GM18511 (cell line): ENCODE results near the gene YPEL5.
"Not testable (repeated sequence)": the region's sequence is repeated elsewhere in the genome, so short reads cannot be mapped to it uniquely, and the experiment has no call there.

ENCODE experiments used
- ATAC-seq: cut with Tn5 transposase; IDR thresholded peaks from one replicate; pipeline ENCODE4 v1.9.1; 2021; ENCODE audit warnings: mild to moderate bottlenecking, moderate library complexity; ENCODE audit not compliant: unreplicated experiment

YPEL5 gene

DNA sequence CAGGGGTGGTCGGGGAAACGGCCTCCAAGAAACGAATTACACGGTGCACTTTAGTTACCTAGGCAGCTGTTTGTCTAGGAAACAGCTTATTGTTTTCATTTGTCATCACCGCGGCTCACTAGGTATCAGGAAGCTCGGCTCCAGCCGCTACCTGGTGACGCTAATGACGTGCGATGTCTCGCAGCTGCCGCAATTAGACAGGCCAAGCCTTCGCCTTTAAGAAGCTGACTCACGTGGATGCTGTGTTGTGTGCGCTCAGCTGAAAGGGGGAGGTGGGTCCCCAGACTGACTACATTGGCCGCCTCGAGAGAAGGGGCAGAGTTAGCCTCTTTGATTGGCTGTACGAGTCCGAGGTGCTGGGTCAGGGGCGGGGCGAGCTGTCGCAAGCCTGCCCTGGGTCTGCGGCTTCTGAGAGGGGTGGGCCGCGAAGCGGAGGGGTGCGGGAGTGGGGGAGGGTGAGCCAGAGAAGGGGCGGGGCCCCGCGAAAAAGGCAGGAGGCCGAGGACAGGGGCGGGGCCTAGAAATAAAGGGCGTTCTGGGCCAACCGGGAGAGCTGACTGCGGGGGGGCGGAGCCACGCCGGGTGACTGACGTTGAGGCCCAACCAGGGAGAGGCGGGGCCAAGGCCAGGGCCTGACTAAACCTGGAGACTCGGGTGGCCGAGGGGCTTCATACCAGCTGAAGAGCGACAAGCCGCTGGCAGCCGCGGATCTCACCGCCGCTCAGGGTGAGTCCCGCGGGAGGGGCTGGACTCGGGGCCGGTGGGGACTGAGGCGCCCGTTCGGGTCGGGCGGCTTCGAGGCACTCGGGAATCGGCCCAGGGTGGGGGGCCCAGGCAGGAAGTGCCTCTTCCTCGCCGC, at the start of gene YPEL5:
Gene YPEL5 (plus strand): TSS at position 671 of the 859 bp plus-strand sequence. CDS start 9,645 bp downstream, outside the sequence.
- peak; percentile 94 for ATAC-seq

GRCh38 chr2:30098266-30099005, 48.4 kb upstream of the YPEL5 start:
- ATAC-seq: no peak

DNA sequence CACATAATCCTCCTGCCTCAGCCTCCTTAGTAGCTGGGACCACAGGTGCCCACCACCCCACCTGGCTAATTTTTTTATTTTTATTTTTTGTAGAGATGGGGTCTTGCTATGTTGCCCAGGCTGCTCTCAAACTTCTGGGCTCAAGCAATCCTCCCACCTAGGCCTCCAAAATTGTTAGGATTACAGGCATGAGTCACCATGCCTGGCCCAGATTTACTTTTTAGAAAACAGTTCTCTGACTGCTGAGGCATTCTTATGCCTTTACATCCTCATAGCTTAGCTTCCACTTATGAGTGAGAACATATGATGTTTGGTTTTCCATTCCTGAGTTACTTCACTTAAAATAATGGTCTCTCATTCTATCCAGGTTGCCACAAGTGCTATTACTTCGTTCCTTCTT, 47.4 kb upstream of the YPEL5 start:
- ATAC-seq: not testable (repeated sequence)

DNA sequence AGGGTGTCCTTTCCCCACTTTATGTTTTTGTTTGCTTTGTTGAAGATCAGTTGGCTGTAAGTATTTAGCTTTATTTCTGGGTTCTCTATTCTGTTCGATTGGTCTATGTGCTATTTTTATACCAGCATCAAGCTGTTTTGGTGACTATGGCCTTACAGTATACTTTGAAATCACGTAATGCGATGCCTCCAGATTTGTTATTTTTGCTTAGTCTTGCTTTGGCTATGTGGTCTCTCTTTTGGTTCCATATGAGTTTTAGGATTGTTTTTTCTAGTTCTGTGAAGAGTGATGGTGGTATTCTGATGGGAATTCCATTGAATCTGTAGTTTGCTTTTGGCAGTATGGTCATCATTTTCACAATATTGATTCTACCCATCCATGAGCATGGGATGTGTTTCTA, 46.1 kb upstream of the YPEL5 start:
- not testable (repeated sequence) for ATAC-seq

GRCh38 chr2:30104307-30104706, 42.5 kb upstream of the YPEL5 start:
- no peak for ATAC-seq

- no peak for ATAC-seq
Observed at GRCh38 chr2:30105556-30105955, 41.3 kb upstream of the YPEL5 start.

DNA sequence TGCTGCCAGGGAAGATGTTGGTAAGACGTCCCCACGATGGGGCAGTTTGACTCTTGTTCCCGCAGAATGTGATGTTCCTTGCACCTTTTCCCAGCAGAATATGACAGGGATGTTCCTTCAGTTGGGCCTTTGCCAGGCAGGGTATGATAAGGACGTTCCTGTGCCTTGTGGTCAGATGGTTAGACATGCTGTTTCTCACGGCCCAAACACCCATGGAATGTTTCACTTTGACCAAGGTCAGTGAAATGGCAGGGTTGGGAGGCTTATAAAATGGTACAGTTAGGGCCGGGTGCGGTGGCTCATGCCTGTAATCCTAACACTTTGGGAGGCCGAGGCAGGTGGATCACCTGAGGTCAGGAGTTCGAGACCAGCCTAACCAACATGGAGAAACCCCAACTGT, 40.3 kb upstream of the YPEL5 start:
- ATAC-seq: no peak

GRCh38 chr2:30108192-30108591, 38.6 kb upstream of the YPEL5 start:
- no peak for ATAC-seq

DNA sequence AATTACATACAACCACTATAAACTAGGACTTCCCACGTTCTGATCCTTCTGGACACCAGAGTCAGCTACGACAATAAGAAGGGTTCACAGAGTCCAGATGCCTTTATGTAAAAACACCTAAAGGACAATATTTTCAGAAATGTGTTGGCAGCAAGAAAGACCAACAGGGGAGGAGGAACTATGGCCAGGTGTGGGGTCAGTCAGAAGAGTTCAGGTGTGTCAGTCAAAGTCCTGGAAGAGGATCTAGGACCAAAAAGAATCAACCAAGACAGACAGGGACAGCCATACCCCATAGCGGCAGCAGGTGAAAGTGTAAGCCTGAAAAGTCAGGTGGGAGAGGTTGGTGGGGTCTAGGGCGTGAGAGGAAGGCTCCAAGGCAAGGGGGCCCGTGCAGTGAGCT, 38.0 kb upstream of the YPEL5 start:
- ATAC-seq: no peak

DNA sequence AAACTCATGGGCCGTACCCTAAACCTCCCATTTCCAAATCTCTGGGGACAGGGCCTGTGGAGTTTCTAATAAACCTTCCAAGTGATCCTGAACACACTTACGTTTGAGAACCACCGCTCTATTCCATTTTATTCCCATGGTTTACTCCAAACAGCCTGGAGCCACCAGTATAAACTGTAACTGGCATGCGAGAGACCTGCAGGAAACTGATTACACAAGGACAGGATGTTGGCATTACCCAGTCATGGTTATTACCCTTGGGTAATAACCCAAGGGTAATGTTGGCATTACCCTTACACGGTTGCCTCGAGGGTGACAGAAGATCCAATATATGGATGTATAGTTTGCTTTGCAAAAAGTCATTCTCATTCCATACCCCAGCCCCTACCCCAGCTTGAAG, 37.0 kb upstream of the YPEL5 start:
- no peak for ATAC-seq

GRCh38 chr2:30110773-30111172, 36.0 kb upstream of the YPEL5 start:
- no peak for ATAC-seq

DNA sequence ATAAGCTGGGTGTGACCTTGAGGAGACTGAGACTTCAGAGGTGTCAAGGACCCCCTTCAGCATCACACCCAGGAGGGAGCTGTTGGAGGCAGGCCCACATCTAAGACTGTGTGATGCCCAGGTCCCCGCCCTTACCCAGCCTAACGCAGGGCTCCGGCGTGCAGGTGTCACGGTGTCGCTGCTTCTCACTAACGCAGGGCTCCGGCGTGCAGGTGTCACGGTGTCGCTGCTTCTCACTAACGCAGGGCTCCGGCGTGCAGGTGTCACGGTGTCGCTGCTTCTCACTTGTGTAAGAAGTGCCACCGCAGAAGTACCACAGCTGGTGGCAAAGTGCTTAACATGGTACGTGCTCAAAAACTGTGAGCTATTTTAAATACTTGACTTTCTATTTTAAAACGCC, 35.6 kb upstream of the YPEL5 start:
- ATAC-seq: not testable (repeated sequence)

DNA sequence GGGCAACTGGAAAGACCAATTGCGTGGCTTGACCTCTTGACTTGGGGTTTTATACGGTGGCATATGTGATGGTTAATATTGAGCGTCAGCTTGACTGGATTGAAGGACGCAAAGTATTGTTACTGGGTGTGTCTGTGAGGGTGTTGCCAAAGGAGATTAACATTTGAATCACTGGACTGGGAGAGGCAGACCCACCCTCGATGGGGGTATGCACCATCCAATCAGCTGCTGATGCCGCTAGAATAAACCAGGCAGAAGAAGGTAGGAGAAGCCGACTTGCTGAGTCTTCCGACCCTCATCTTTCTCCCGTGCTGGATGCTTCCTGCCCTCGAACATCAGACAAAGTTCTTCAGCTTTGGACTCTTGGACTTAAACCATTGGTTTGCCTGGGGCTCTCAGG, 34.2 kb upstream of the YPEL5 start:
- no peak for ATAC-seq

GRCh38 chr2:30113617-30114293, 33.1 kb upstream of the YPEL5 start:
- ATAC-seq: no peak

GRCh38 chr2:30115141-30115980, 31.4 kb upstream of the YPEL5 start:
- no peak for ATAC-seq

- no peak for ATAC-seq
Observed at GRCh38 chr2:30115981-30116285, 30.9 kb upstream of the YPEL5 start.

DNA sequence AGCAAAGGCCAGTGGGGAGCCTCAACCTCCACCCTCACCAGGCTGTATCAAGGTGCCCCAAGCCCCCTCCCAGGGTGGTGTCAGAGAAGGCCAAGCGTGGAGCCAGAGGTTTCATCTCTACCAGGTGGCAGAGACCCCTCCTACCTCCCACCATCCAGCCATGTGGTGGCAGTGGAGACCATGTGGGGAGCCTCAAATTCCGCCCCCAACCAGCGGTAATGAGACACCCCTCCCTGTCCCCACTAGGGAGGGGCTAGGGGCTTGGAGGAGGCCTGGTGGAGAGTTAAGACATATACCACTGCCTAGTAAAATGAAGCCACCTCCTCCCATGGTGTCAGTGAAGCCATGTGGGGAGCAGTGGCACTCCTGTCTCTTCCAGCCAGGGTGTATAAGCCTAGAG, 24.4 kb upstream of the YPEL5 start:
- ATAC-seq: no peak

DNA sequence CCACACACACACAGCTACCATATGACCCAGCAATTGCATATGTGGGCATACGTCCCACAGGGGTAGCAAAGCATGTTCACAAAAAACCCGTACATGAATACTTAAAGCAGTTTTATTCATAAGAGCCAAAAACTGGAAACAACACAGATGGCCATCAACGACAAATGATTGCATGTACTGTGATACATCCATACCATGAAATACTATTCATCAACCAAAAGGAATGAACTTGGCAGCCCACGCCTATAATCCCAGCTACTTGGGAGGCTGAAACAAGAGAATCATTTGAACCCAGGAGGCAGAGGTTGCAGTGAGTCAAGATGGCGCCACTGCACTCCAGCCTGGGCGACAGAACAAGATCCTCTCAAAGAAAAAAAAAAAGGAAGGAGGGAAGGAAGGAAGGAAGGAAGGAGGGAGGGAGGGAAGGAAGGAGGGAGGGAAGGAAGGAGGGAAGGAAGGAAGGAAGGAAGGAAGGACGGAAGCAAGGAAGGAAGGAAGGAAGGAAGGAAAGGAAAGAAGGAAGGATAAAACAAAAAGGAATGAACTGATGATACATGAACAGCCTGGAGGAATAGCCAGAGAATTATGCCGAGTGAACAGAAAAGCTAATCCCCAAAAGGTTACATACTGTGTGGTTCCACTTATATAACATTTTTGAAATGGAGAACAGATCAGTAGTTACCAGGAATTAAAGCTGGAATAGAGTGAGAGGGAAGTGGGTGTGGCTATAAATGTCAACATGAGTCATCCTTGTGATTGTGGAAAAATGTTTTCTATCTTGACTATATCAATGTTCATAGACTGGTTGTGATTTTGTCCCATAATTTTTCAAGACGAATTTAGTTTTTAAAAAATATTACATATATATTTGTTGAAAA, 19.6 kb upstream of the YPEL5 start:
- ATAC-seq: no peak

DNA sequence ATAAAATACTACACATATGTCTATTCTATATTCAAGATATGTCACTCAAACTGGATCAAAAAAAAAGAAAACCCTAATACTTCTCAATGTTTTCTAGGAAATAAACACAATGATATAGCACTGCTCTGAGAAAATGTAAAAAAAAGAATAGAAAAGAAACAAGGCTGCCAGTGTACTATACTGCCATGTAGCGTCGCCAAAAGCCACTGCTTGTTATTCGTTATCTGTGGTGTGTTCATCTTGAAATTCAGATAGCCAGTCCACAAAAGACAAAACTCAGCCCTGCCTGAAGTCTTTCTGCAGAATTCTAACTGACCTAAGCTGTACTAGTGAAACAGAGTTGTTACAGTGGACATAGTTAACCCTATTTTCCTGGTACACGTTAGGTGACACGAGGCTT, 12.2 kb upstream of the YPEL5 start:
- no peak for ATAC-seq

DNA sequence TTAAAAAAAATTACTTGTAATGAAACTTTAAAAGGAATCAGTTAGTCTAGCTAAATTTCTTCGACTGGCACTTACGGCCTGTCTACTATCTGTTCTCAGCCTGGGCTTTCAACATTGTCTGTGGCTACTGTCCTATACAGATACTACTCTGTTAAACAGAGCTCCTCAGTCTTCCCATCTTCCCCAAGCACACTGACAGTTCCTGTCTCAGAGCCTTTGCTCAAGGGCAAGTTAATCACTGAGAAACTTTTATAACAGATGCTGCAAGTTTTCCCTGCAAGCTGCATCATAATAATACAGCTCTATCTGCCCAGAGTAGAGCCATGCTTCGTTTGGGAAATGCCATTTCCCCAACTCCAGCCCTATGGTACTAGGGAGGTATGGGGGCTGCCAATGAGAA, 11.3 kb upstream of the YPEL5 start:
- no peak for ATAC-seq
